SH-SY5Y (cell line): ENCODE data around the gene PTTG1IP.

Experiments
- GATA2 ChIP-seq: IDR thresholded peaks from 2 replicates; pipeline ENCODE4 v1.6.1; 2011; ENCODE audit warnings: mild to moderate bottlenecking, low read depth, low read length
- GATA3 ChIP-seq: IDR thresholded peaks from 2 replicates; pipeline ENCODE4 v1.6.1; 2011; ENCODE audit warnings: low read depth, mild to moderate bottlenecking, low read length, moderate library complexity

The PTTG1IP gene

GRCh38 chr21:44816761-44817505 is 56.6 kb downstream of the PTTG1IP start:
- TF ChIP-seq GATA3, result no peak

GRCh38 chr21:44815852-44816628 is 57.5 kb downstream of the PTTG1IP start:
- TF ChIP-seq GATA3, result no peak
- TF ChIP-seq GATA2, result no peak

GRCh38 chr21:44815225-44815624 is 58.3 kb downstream of the PTTG1IP start:
- TF ChIP-seq GATA2, result no peak
- no peak for TF ChIP-seq GATA3

GRCh38 chr21:44814498-44815023 is 58.9 kb downstream of the PTTG1IP start:
- TF ChIP-seq GATA2, result no peak
- no peak for TF ChIP-seq GATA3

- TF ChIP-seq GATA2 (no peak), GATA3 (no peak)
Observed at GRCh38 chr21:44813727-44814126, 59.8 kb downstream of the PTTG1IP start.

GRCh38 chr21:44813149-44813548 is 60.3 kb downstream of the PTTG1IP start:
- no peak for TF ChIP-seq GATA2
- TF ChIP-seq GATA3, result no peak

- TF ChIP-seq GATA2, result no peak
- no peak for TF ChIP-seq GATA3
Observed at GRCh38 chr21:44812640-44813039, 60.9 kb downstream of the PTTG1IP start.

- TF ChIP-seq GATA3, result no peak
Observed at GRCh38 chr21:44810779-44811178, 62.7 kb downstream of the PTTG1IP start.

GRCh38 chr21:44805859-44806258 is 67.6 kb downstream of the PTTG1IP start:
- TF ChIP-seq GATA3 (no peak), GATA2 (no peak)

GRCh38 chr21:44805226-44805625 is 68.3 kb downstream of the PTTG1IP start:
- TF ChIP-seq GATA3, result no peak
- TF ChIP-seq GATA2, result no peak

GRCh38 chr21:44804762-44805161 is 68.7 kb downstream of the PTTG1IP start:
- TF ChIP-seq GATA2 (peak; percentile 50; the same call in 1 of the 2 replicates), GATA3 (no peak)

GRCh38 chr21:44803651-44804050 is 69.8 kb downstream of the PTTG1IP start:
- TF ChIP-seq GATA3 (no peak), GATA2 (no peak)

- TF ChIP-seq GATA3 (no peak), GATA2 (no peak)
Observed at GRCh38 chr21:44802396-44803153, 70.9 kb downstream of the PTTG1IP start.

GRCh38 chr21:44801468-44802395 is 71.8 kb downstream of the PTTG1IP start, which contains the start of gene UBE2G2:
UBE2G2 (minus strand) TSS chr21:44801820; CDS start chr21:44801748, 72 bp downstream.
- TF ChIP-seq GATA2 (no peak), GATA3 (no peak)
